K562 (cell line): Measurements from ENCODE around the gene LONP1. TPM values are rescaled to one million over a fixed set of nuclear protein-coding genes. Genes with fewer than 3 reads are reported as not detected.
A peak's percentile ranks its signal among the peaks of the same experiment; 100 is the strongest.

Experiments
- BRD4 ChIP-seq: fragments of 200-600 bp; sonication (generic); IDR thresholded peaks from 2 replicates; pipeline ENCODE4 v1.6.1; 2017; ENCODE audit warnings: inconsistent platforms
- C11orf30 ChIP-seq: fragments of 450-650 bp; IDR thresholded peaks from 2 replicates; pipeline ENCODE4 v1.6.1; 2016; ENCODE audit warnings: low read depth, mild to moderate bottlenecking
- CBX1 ChIP-seq: sonication (generic); IDR thresholded peaks from 2 replicates; pipeline ENCODE4 v1.6.1; 2016; ENCODE audit warnings: antibody characterized with exemption, low read depth, mild to moderate bottlenecking
- HNRNPL ChIP-seq: fragments of 200-400 bp; formaldehyde crosslinking; IDR thresholded peaks from 2 replicates; pipeline ENCODE4 v1.6.1; 2017; ENCODE audit warnings: low read depth, mild to moderate bottlenecking, low read length
- KLF1 ChIP-seq: fragments of 450-650 bp; IDR thresholded peaks from 2 replicates; pipeline ENCODE4 v1.6.1; 2016; ENCODE audit warnings: missing genetic modification characterization, missing compliant biosample characterization
- L3MBTL2 ChIP-seq: fragments of 450-650 bp; IDR thresholded peaks from 2 replicates; pipeline ENCODE4 v1.6.1; 2016; ENCODE audit warnings: mild to moderate bottlenecking, moderate library complexity
- MLX ChIP-seq, 2 experiments: fragments of 450-650 bp in 1 of 2; sonication (generic) in 1 of 2; formaldehyde crosslinking; conservative IDR thresholded peaks; 2 replicates each; pipeline versions ENCODE4 v1.4.0 to v1.8.1; 2020 to 2022; ENCODE audit warnings: mild to moderate bottlenecking in 1 of 2, missing genetic modification reagents in 1 of 2
- TAF7 ChIP-seq: fragments of 450-650 bp; IDR thresholded peaks from 2 replicates; pipeline ENCODE4 v1.6.1; 2016; ENCODE audit warnings: missing genetic modification characterization, missing compliant biosample characterization
- THAP7 ChIP-seq: fragments of 250-450 bp; sonication (Bioruptor Pico); IDR thresholded peaks from 2 replicates; pipeline ENCODE4 v1.5.0; 2021
- THRA ChIP-seq: fragments of 450-650 bp; IDR thresholded peaks from 2 replicates; pipeline ENCODE4 v1.6.1; 2017; ENCODE audit warnings: mild to moderate bottlenecking, moderate library complexity
- ZFX ChIP-seq: sonication (generic); formaldehyde crosslinking; IDR thresholded peaks from 2 replicates; pipeline ENCODE4 v1.8.0; 2022; ENCODE audit warnings: mild to moderate bottlenecking, missing genetic modification reagents, moderate library complexity
- ZNF274 ChIP-seq: IDR thresholded peaks from 2 replicates; pipeline ENCODE4 v1.6.1; 2011; ENCODE audit warnings: low read depth, mild to moderate bottlenecking, low read length, moderate library complexity, borderline replicate concordance
- polyA plus RNA-seq, 8 experiments: library from polyadenylated mRNA; depleted of rRNA in 4 of 8; stranded (reverse) in 5 of 8; unstranded in 3 of 8; fragments of >200 nt; fragmentation: Nextera tagmentation in 2 of 8; fragmentation: Illumina TruSeq in 1 of 8; extraction: Ambion mirVana in 2 of 8; extraction: Trizol in 1 of 8; gene quantifications; 2 replicates each; pipeline versions ENCODE4 v1.2.1 to v1.2.3, GENCODE V29; 2011 to 2014; ENCODE audit warnings: inconsistent platforms in 1 of 8, missing spikeins in 1 of 8
- total RNA-seq, 7 experiments: library from RNA; depleted of rRNA in 6 of 7; stranded (reverse); fragments of >200 nt in 6 of 7; fragmentation: Illumina TruSeq in 2 of 7; extraction: Trizol in 2 of 7; gene quantifications; 2 replicates each; pipeline versions ENCODE4 v1.2.1 to v1.2.3, GENCODE V29; 2011 to 2021; ENCODE audit warnings: low replicate concordance in 1 of 7
- TF ChIP-seq, protein P1 (sequence below), 2 experiments: fragments of 150-350 bp in 1 of 2; IDR thresholded peaks; 2 replicates each; pipeline ENCODE4 v1.6.1; 2012 to 2016; ENCODE audit warnings: low read depth in 2 of 2, low read length in 2 of 2, mild to moderate bottlenecking in 1 of 2, moderate library complexity in 1 of 2
- TF ChIP-seq, protein P2 (sequence below): fragments of 250-450 bp; sonication (Bioruptor Pico); IDR thresholded peaks from 2 replicates; pipeline ENCODE4 v1.8.0; 2021; ENCODE audit warnings: borderline replicate concordance, mild to moderate bottlenecking, moderate library complexity; ENCODE audit not compliant: poor library complexity, severe bottlenecking
- TF ChIP-seq, protein P3 (sequence below): conservative IDR thresholded peaks from 2 replicates; pipeline ENCODE4 v1.6.1; 2011; ENCODE audit warnings: low read depth, mild to moderate bottlenecking, low read length; ENCODE audit not compliant: control insufficient read depth

The LONP1 gene
- total and polyA plus RNA-seq, 9 of the 15 experiments (the other 6 are each of a cell fraction or from before 2014, with no cell fraction given), result 1.1 to 238 (median 84.5) TPM

GRCh38 chr19:5690125-5690954 is 29.6 kb downstream of the LONP1 start, which contains the start of gene RPL36 (continued):
- TF ChIP-seq MLX (CRISPR knock-in tag; conservative IDR thresholded peaks at IDR 0.05) (peak in 1 of 2 experiments; percentile 84; a peak in 2 of 4 replicates), TAF7 (tag) (peak; percentile 99), C11orf30 (peak; percentile 55; the same call in 1 of the 2 replicates), ZNF274 (no peak), THRA (no peak), CBX1 (peak; percentile 69; the same call in 1 of the 2 replicates), KLF1 (peak; percentile 67), HNRNPL (peak; percentile 76; the same call in 1 of the 2 replicates), L3MBTL2 (peak; percentile 76), BRD4 (peak; percentile 94), ZFX (peak; percentile 99), THAP7 (CRISPR knock-in tag) (no peak)
- TF ChIP-seq, protein P1, sequence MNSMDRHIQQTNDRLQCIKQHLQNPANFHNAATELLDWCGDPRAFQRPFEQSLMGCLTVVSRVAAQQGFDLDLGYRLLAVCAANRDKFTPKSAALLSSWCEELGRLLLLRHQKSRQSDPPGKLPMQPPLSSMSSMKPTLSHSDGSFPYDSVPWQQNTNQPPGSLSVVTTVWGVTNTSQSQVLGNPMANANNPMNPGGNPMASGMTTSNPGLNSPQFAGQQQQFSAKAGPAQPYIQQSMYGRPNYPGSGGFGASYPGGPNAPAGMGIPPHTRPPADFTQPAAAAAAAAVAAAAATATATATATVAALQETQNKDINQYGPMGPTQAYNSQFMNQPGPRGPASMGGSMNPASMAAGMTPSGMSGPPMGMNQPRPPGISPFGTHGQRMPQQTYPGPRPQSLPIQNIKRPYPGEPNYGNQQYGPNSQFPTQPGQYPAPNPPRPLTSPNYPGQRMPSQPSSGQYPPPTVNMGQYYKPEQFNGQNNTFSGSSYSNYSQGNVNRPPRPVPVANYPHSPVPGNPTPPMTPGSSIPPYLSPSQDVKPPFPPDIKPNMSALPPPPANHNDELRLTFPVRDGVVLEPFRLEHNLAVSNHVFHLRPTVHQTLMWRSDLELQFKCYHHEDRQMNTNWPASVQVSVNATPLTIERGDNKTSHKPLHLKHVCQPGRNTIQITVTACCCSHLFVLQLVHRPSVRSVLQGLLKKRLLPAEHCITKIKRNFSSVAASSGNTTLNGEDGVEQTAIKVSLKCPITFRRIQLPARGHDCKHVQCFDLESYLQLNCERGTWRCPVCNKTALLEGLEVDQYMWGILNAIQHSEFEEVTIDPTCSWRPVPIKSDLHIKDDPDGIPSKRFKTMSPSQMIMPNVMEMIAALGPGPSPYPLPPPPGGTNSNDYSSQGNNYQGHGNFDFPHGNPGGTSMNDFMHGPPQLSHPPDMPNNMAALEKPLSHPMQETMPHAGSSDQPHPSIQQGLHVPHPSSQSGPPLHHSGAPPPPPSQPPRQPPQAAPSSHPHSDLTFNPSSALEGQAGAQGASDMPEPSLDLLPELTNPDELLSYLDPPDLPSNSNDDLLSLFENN (IDR thresholded peaks at IDR 0.05; ENCODE audit: low read depth in 2 of 2, low read length in 2 of 2), result peak in 1 of 2 experiments; percentile 15; a peak in 1 of 4 replicates
- TF ChIP-seq, protein P2, sequence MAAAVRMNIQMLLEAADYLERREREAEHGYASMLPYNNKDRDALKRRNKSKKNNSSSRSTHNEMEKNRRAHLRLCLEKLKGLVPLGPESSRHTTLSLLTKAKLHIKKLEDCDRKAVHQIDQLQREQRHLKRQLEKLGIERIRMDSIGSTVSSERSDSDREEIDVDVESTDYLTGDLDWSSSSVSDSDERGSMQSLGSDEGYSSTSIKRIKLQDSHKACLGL (CRISPR knock-in tag), result no peak
- TF ChIP-seq, protein P3, sequence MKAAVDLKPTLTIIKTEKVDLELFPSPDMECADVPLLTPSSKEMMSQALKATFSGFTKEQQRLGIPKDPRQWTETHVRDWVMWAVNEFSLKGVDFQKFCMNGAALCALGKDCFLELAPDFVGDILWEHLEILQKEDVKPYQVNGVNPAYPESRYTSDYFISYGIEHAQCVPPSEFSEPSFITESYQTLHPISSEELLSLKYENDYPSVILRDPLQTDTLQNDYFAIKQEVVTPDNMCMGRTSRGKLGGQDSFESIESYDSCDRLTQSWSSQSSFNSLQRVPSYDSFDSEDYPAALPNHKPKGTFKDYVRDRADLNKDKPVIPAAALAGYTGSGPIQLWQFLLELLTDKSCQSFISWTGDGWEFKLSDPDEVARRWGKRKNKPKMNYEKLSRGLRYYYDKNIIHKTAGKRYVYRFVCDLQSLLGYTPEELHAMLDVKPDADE, result peak; percentile 68; the same call in 1 of the 2 replicates
